ENCODE results near the gene KCNMB2.

Gene KCNMB2

GRCh38 chr3:178637802-178638201 lies 101.6 kb downstream of the KCNMB2 start:
- DNase-seq (ENCODE audit: low read depth in 2 of 3, low spot score in 1 of 3), result no peak

DNA sequence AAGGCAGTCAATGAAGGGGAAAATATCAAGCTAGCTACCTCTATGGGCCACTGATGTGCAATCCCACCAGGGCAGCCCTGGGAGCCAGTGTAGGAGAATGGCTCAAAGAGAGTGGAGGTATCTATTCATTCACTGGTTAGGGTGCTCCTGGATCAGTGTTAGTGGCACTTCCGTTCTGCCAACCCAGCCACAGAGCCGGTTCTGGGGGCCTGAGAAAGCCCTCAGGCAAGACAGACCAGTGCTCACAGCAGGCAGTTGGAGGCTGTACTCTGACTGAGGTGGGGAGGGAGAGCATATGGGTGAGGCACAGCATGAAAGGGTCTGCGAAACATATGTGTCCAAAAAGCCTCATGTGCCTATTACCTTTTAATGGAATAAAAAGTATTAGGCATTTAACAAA lies 109.3 kb downstream of the KCNMB2 start:
- DNase-seq (ENCODE audit: low read depth in 2 of 3, low spot score in 1 of 3), result no peak

DNA sequence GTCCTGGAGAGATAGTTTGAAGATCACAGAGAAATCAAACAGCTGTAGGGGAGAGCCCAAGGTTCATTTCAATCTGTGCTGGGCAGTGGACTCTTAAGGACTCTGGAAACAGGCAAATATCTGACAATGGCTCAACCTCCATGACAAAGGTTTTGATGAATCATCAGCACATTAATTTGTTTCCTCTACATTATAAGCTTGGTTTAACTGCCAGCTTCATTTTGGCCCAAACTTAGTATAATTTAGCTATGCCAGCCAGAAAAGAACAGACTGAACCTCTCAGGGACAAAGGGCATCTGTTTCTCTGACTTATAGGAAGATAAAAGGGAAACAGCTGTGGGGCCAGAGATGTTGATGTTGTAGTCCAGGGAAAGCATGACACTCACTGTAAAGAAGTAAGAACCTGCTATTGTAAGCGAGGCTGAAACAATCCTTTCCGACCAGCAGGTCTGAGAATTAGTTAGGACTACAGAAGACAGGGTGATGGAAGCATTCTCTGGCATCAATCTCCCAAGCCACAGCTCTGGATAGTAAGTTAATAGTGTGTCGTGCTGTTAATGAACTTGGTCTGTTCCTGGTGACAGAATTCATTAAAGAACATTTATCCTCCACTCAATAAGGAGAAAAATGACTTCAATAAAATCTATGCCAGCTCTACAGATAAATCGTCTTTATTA lies 110.1 kb downstream of the KCNMB2 start:
- no peak for DNase-seq (ENCODE audit: low read depth in 2 of 3, low spot score in 1 of 3)

DNA sequence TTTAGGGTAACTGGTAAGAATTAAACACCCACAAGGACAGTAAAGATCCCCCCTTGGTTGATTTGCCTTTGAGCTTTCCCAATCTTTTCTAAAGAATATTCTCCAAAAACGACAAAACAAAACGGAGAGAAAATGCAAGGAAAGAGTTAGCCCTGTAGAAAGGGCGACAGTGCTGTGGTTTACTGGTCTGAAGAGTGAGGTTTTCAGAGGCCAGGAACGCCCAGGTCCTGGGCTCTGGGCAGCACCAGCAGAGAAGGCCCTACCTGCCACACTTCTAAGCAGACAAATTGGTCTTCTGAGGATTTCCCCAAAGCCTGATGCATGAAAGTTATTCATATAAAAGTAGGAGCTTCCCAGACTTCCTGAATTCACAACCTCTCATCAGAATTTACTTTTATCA lies 119.3 kb downstream of the KCNMB2 start:
- DNase-seq (ENCODE audit: low read depth in 2 of 3, low spot score in 1 of 3), result no peak

GRCh38 chr3:178658694-178659325 lies 122.6 kb downstream of the KCNMB2 start:
- DNase-seq (ENCODE audit: low read depth in 2 of 3, low spot score in 1 of 3), result no peak

- DNase-seq (ENCODE audit: low read depth in 2 of 3, low spot score in 1 of 3), result no peak
These were observed 127.1 kb downstream of the KCNMB2 start for GRCh38 chr3:178663201-178663934.

DNA sequence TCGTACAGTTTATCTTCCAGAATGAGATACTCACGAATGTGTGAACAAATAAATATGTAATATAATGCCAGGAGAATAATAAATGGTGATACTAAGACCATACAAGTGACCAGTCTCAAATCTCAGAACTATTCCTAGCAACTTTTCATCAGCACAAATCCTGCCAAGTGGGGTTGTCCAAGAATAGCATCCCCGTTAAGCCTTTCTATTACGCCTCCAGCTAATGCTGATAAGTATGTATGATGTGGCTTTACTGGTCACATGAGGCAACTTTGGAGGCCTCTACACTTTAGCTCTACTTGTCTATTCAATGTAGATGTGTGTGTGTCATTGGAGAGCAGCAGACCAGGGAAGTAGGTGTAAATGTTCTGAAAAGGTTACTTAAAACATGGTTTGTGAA lies 129.5 kb downstream of the KCNMB2 start:
- DNase-seq (ENCODE audit: low read depth in 2 of 3, low spot score in 1 of 3), result no peak

DNA sequence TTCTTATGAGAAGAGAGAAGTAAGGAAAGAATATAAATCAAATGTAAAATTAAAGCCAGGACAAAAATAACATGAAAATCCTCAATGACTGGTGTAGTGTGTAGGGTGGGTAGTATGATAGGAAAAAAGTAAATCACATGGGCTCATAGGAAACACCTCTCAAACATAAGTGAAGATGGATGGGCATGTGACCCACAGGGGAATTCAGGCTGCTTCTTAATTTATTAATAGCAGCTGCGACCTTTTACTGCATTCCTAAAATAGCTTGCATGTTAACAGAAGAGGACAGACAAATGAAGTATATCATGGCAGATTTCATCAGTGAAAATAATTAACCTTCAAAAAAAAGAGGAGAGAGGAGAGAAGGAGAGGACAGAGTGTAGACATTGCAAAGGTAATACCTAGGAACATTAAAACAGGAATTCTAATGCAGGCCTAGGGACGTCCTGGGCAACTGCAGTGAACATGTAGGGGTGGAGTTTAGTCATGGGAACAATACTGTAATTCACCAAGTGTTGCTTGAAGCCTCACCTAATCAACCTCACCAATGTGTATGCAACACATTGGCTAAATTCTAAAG lies 132.9 kb downstream of the KCNMB2 start:
- DNase-seq (ENCODE audit: low read depth in 2 of 3, low spot score in 1 of 3), result no peak

DNA sequence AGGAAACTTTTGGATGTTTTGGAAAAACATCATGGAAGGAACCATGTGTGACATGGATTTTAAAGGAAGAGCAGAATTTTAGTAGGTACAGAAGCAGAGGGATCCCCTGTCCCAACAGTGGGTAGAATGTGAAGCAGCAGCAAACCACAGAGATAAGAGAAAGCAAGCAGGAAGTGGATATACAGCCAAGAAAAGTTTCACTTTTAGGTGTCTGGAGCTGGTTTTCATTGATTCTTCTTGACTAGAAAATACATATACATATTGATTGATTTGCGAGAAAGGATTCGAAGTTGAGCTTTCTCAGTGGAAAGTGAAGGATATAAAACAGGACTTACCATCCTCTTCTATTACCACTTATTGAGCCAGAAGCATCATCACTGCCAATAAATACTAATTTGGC lies 133.5 kb downstream of the KCNMB2 start:
- no peak for DNase-seq (ENCODE audit: low read depth in 2 of 3, low spot score in 1 of 3)

DNA sequence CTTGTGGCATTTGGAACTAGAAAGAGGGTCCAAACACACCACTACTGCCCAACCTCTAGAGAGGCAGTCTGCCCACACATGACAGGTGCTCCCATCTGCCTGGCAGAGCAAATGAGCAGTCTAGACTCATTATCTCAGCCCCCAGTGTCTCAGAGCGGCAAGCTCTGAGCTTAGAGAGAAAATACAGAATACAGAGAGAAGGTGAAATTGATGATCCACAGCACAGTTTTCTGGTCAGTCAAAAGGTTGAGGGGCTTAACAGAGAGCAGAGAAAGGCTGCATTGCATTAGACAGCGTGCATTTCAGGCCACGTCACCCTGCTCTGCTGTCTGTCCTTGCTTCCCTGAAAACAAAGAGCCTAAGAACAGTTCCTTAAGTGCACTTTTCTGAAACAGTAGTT lies 135.1 kb downstream of the KCNMB2 start:
- DNase-seq (ENCODE audit: low read depth in 2 of 3, low spot score in 1 of 3), result no peak

GRCh38 chr3:178671791-178672190 lies 135.6 kb downstream of the KCNMB2 start:
- no peak for DNase-seq (ENCODE audit: low read depth in 2 of 3, low spot score in 1 of 3)

- DNase-seq (ENCODE audit: low read depth in 2 of 3, low spot score in 1 of 3), result no peak
These were observed 136.0 kb downstream of the KCNMB2 start for GRCh38 chr3:178672275-178672674.

GRCh38 chr3:178673529-178673928 lies 137.3 kb downstream of the KCNMB2 start:
- no peak for DNase-seq (ENCODE audit: low read depth in 2 of 3, low spot score in 1 of 3)

- no peak for DNase-seq (ENCODE audit: low read depth in 2 of 3, low spot score in 1 of 3)
These were observed 139.8 kb downstream of the KCNMB2 start for GRCh38 chr3:178676077-178676476.

GRCh38 chr3:178676942-178677790 lies 140.9 kb downstream of the KCNMB2 start:
- DNase-seq (ENCODE audit: low read depth in 2 of 3, low spot score in 1 of 3), result no peak

DNA sequence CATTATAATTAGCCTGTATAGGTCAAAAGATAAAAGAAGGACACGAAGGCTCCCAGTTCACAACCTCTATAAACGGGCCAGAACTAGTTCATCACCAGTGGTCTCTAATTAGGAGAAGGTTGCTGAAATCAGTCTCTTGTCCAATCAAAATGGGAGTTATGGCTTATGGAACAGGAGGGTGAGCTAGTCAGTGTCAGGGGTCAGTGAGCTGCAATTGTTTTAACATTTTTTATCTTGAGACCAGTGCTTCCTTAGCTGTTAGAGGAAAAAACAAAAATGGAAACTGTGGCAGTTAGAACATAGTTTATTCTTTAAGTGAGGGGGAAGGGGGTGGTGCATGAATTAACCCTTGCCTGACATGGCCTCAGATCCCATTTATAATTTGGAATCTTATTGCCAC lies 141.7 kb downstream of the KCNMB2 start:
- DNase-seq (ENCODE audit: low read depth in 2 of 3, low spot score in 1 of 3), result no peak

- DNase-seq (ENCODE audit: low read depth in 2 of 3, low spot score in 1 of 3), result no peak
These were observed 143.8 kb downstream of the KCNMB2 start for GRCh38 chr3:178680037-178680436.

GRCh38 chr3:178680489-178680888 lies 144.3 kb downstream of the KCNMB2 start:
- DNase-seq (ENCODE audit: low read depth in 2 of 3, low spot score in 1 of 3), result no peak

DNA sequence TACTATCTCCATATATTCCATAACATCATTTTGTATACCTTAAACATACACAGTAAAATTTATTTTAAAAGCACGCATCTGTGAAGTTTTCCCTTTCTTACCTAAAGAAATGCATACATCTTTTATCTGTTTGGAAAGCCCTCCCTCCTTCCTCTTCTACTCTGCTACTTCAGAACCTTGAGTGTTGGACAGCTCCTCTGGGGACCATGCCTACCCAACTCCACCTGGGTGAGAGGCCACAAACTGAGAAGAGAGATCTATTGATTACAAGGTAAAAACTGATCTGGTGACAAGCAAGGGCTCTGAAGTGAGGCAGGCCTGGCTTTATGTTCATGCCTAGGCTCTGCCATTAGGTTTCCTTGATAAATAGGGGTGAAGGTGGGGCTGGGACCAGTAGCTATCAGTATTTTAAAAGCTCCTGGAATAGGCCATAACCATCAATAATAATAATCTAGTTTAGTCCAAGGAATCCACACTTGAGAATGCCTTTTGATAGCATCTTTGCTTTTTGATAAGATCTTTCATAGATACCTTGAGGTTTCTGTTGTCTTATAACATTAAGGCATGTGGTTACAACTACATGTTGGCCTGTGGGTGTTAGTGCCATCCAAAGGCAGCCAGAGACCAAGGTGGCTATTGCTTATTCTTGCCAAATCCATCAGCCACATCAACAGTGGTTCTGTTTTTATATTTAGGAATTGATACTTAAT lies 148.8 kb downstream of the KCNMB2 start:
- no peak for DNase-seq (ENCODE audit: low read depth in 2 of 3, low spot score in 1 of 3)

DNA sequence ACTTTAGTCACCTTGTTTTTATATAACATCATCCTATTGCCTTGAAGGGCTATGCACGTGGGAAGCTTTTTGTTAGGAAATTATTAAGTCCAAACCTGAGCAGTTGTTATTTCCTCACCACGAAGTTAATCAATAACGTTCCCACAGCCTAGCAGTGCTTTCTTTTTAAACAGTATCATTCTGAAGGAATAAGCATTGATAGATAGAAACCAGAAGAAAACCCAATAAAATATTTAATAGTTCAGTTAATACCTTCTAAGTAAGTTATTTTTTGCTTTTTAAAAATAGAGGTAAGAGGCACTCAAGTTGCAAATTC lies 149.3 kb downstream of the KCNMB2 start:
- no peak for DNase-seq (ENCODE audit: low read depth in 2 of 3, low spot score in 1 of 3)

GRCh38 chr3:178686826-178687225 lies 150.6 kb downstream of the KCNMB2 start:
- DNase-seq (ENCODE audit: low read depth in 2 of 3, low spot score in 1 of 3), result no peak

All from stimulated activated CD4-positive, alpha-beta T cell treated with anti-CD3 and anti-CD28 coated beads, Interleukin-12 subunit alpha, Interleukin-12 subunit beta, amount 100 ng/mL, for 48 hours (primary cell).